PC-3 (cell line): ENCODE measurements around the gene NLRP4. TPM values are rescaled to one million over a fixed set of nuclear protein-coding genes. Genes with fewer than 3 reads are reported as not detected.

Source experiments
- ATAC-seq: fragments of 200-7000 bp; cut with Tn5 transposase; 2 replicates; pipeline ENCODE4 v1.9.1; 2020; ENCODE audit warnings: mild to moderate bottlenecking, moderate library complexity
- BruUV-seq: library from RNA; stranded (reverse); fragments of 400-500 nt; replicated peaks from 2 replicates; lab custom pipeline; 2021; lab: Mats Ljungman, UMichigan
- CTCF ChIA-PET: fragments of 300-600 bp; sonication (Branson Sonifier 250); formaldehyde crosslinking; loops from one replicate; lab custom pipeline; 2022; ENCODE audit warnings: antibody characterized with exemption; lab: Charles Lee
- POLR2A ChIA-PET: fragments of 300-600 bp; sonication (Branson Sonifier 250); formaldehyde crosslinking; loops from one replicate; lab custom pipeline; 2022; ENCODE audit warnings: antibody characterized with exemption; ENCODE audit not compliant: unreplicated experiment; lab: Charles Lee
- DNase-seq: peaks from one replicate; pipeline ENCODE4 v3.0.0-alpha.2; 2015
- H2AFZ ChIP-seq: fragments of 300-600 bp; sonication (generic); 2 replicates; pipeline ENCODE4 v1.6.0; 2016; ENCODE audit warnings: antibody characterized with exemption, low read length
- H3F3A ChIP-seq: fragments of 300-600 bp; sonication (generic); one replicate; pipeline ENCODE4 v1.6.0; 2017; ENCODE audit warnings: antibody characterized with exemption, low read length, control low read depth, mild to moderate bottlenecking; ENCODE audit not compliant: unreplicated experiment
- H3K27ac ChIP-seq: fragments of 300-600 bp; sonication (generic); 2 replicates; pipeline ENCODE4 v1.5.1; 2016; ENCODE audit warnings: mild to moderate bottlenecking, low read length
- H3K27me3 ChIP-seq: fragments of 300-600 bp; sonication (generic); 2 replicates; pipeline ENCODE4 v1.6.1; 2016; ENCODE audit warnings: low read length, mixed read lengths
- H3K36me3 ChIP-seq: fragments of 300-600 bp; sonication (generic); 2 replicates; pipeline ENCODE4 v1.6.1; 2016; ENCODE audit warnings: low read depth, mixed run types, low read length, mixed read lengths
- H3K4me1 ChIP-seq: fragments of 300-600 bp; sonication (generic); 2 replicates; pipeline ENCODE4 v1.5.1; 2016; ENCODE audit warnings: low read length; ENCODE audit not compliant: insufficient read depth
- H3K4me2 ChIP-seq: fragments of 300-600 bp; sonication (generic); 2 replicates; pipeline ENCODE4 v1.6.0; 2016; ENCODE audit warnings: low read length
- H3K4me3 ChIP-seq: fragments of 300-600 bp; sonication (generic); 2 replicates; pipeline ENCODE4 v1.5.1; 2016; ENCODE audit warnings: mild to moderate bottlenecking, low read length, mixed read lengths
- H3K79me2 ChIP-seq: fragments of 300-600 bp; sonication (generic); 2 replicates; pipeline ENCODE4 v1.6.1; 2017; ENCODE audit warnings: low read length, mixed read lengths
- H3K9ac ChIP-seq: fragments of 300-600 bp; sonication (generic); 2 replicates; pipeline ENCODE4 v1.6.0; 2016; ENCODE audit warnings: mild to moderate bottlenecking, low read length
- H3K9me2 ChIP-seq: fragments of 300-600 bp; sonication (generic); replicated peaks from 2 replicates; pipeline ENCODE4 v1.6.1; 2016; ENCODE audit warnings: mixed run types, low read length, mixed read lengths
- H3K9me3 ChIP-seq: fragments of 300-600 bp; sonication (generic); 2 replicates; pipeline ENCODE4 v1.6.1; 2016; ENCODE audit warnings: low read length, mixed read lengths
- H4K20me1 ChIP-seq: fragments of 300-600 bp; sonication (generic); 2 replicates; pipeline ENCODE4 v1.6.1; 2016; ENCODE audit warnings: low read length, mixed read lengths
- CTCF ChIP-seq: fragments of 300-600 bp; sonication (generic); conservative IDR thresholded peaks from 2 replicates; pipeline ENCODE4 v1.5.1; 2017; ENCODE audit warnings: antibody characterized with exemption, low read depth, mild to moderate bottlenecking, low read length
- EZH2 ChIP-seq: fragments of 300-600 bp; sonication (generic); IDR thresholded peaks from one replicate; pipeline ENCODE4 v1.6.1; 2017; ENCODE audit warnings: antibody characterized with exemption, mild to moderate bottlenecking, low read length; ENCODE audit not compliant: unreplicated experiment
- EZH2phosphoT487 ChIP-seq: fragments of 300-600 bp; sonication (generic); IDR thresholded peaks from 2 replicates; pipeline ENCODE4 v1.6.1; 2018; ENCODE audit warnings: mild to moderate bottlenecking, antibody characterized with exemption, low read length, borderline replicate concordance
- intact Hi-C: fragments of 100-400 bp; cut with micrococcal nuclease; formaldehyde crosslinking; loops from 2 replicates; pipeline ENCODE4 v1.9.0; 2023
- total RNA-seq: library from RNA; depleted of rRNA; stranded (reverse); fragments of >200 nt; gene quantifications from 2 replicates; pipeline ENCODE4 v1.2.3, GENCODE V29; 2014

The NLRP4 gene
- total RNA-seq, 1 experiment from 2014 or later, result not detected

GRCh38 chr19:55901369-55902079, 65.2 kb downstream of the NLRP4 start:
- POLR2A ChIA-PET, result no interaction called here
- BruUV-seq, result no TSS peak

GRCh38 chr19:55902080-55902751, 65.9 kb downstream of the NLRP4 start:
- TF ChIP-seq EZH2 (no peak), CTCF (no peak), EZH2phosphoT487 (no peak)
- POLR2A ChIA-PET, result no interaction called here
- Histone ChIP-seq H3K27me3 (peaks cover 55% of the 10 kb centered on the region), H3K4me1 (no peaks in the 10 kb centered on the region), H3F3A (no peaks in the 10 kb centered on the region), H3K27ac (no peak overlapping the region), H3K4me2 (no peak overlapping the region), H2AFZ (no peak overlapping the region), H3K4me3 (no peak overlapping the region), H3K9me2 (no peaks in the 10 kb centered on the region), H3K79me2 (no peaks in the 10 kb centered on the region), H3K9ac (no peak overlapping the region), H4K20me1 (no peaks in the 10 kb centered on the region), H3K9me3 (no peaks in the 10 kb centered on the region), H3K36me3 (no peaks in the 10 kb centered on the region)
- BruUV-seq, result no TSS peak
- CTCF ChIA-PET, result interaction anchor here (0.6 kb wide), 1 partner anchor 431 kb away, joined by 3 read pairs; no protein-coding TSS in a partner anchor
- DNase-seq, result no peak
- ATAC-seq, result no peak
- intact Hi-C loops, result no loop called here

More at GRCh38 chr19:55901369-55902079, 65.2 kb downstream of the NLRP4 start:
- Histone ChIP-seq H3K79me2 (no peaks in the 10 kb centered on the region), H2AFZ (no peak overlapping the region), H3K9me2 (no peaks in the 10 kb centered on the region), H3K36me3 (no peaks in the 10 kb centered on the region), H4K20me1 (no peaks in the 10 kb centered on the region), H3F3A (no peaks in the 10 kb centered on the region), H3K9ac (no peak overlapping the region), H3K27ac (no peak overlapping the region), H3K9me3 (no peaks in the 10 kb centered on the region), H3K4me3 (no peak overlapping the region), H3K27me3 (peaks cover 60% of the 10 kb centered on the region), H3K4me2 (no peak overlapping the region), H3K4me1 (no peaks in the 10 kb centered on the region)
- intact Hi-C loops, result no loop called here
- no peak for DNase-seq
- CTCF ChIA-PET, result interaction anchor here (0.6 kb wide), 1 partner anchor 432 kb away, joined by 3 read pairs; no protein-coding TSS in a partner anchor
- no peak for TF ChIP-seq EZH2
- no peak for TF ChIP-seq EZH2phosphoT487
- TF ChIP-seq CTCF, result no peak
- no peak for ATAC-seq
